Ovary (tissue), 10 donors: Measurements from ENCODE around the gene TMEM117. TPM values are rescaled to one million over a fixed set of nuclear protein-coding genes. Genes with fewer than 3 reads are reported as not detected.

Experiments
- DNase-seq, 5 donors: peaks; one replicate each; pipeline ENCODE4 v3.0.0-alpha.2; 2019 to 2020
- H3K27ac ChIP-seq, 2 donors: fragments of 200-600 bp; one replicate each; pipeline versions ENCODE4 v1.5.1 to v1.8.0; 2019 to 2022
- H3K27me3 ChIP-seq: fragments of 200-600 bp; one replicate; pipeline ENCODE4 v1.8.0; 2022
- H3K36me3 ChIP-seq: fragments of 200-600 bp; sonication (generic); one replicate; pipeline ENCODE4 v1.5.1; 2019
- H3K4me1 ChIP-seq: one replicate; pipeline ENCODE4 v1.8.1; 2013; ENCODE audit warnings: mild to moderate bottlenecking, moderate library complexity; ENCODE audit not compliant: insufficient read depth
- H3K4me3 ChIP-seq: fragments of 200-600 bp; sonication (generic); one replicate; pipeline ENCODE4 v1.5.1; 2017
- H3K9me3 ChIP-seq, 2 donors: fragments of 200-600 bp in 1 of 2; sonication (generic) in 1 of 2; one replicate each; pipeline versions ENCODE4 v1.5.1 to v1.8.1; 2013 to 2019; ENCODE audit warnings: mild to moderate bottlenecking in 1 of 2, moderate library complexity in 1 of 2
- EP300 ChIP-seq: sonication (generic); formaldehyde crosslinking; IDR thresholded peaks from one replicate; pipeline ENCODE4 v1.6.1; 2017; ENCODE audit warnings: antibody characterized with exemption
- POLR2A ChIP-seq: fragments of 450-650 bp; IDR thresholded peaks from one replicate; pipeline ENCODE4 v1.6.1; 2017; ENCODE audit warnings: antibody characterized with exemption, mild to moderate bottlenecking, moderate library complexity
- WGBS, 3 donors: extraction: QIAGEN DNeasy Blood & Tissue Kit in 1 of 3; methylation state at CpG; one replicate each; pipeline versions ENCODE4 v1.1.5 to v1.1.7; 2013 to 2017; 5-methylcytosine and 5-hydroxymethylcytosine counted together
- intact Hi-C, 4 donors: fragments of 100-400 bp; cut with DNase I; formaldehyde crosslinking; loops; one replicate each; pipeline versions ENCODE4 v1.11.0 to v1.15.1; 2022 to 2023
- long read RNA-seq, 3 donors: library from polyadenylated mRNA in 2 of 3; unstranded in 2 of 3; transcript quantifications; one replicate each; pipeline ENCODE4 v2.0.0 and lab custom pipeline, GENCODE V29; 2021 to 2026
- polyA plus RNA-seq, 2 donors: library from polyadenylated mRNA; stranded (reverse); fragments of 200-250 nt in 1 of 2; fragments of 350-450 nt in 1 of 2; fragmentation: Illumina TruSeq in 1 of 2; extraction: RNeasy Lipid Tissue Mini Kit (QIAGEN cat#74804) in 1 of 2; gene quantifications; one replicate each; pipeline ENCODE4 v1.2.3, GENCODE V29; 2013 to 2014
- total RNA-seq, 7 donors: library from RNA; depleted of rRNA in 2 of 7; stranded (reverse); fragments of >200 nt in 2 of 7; fragmentation: NEBNext Ultra II Directional in 3 of 7; extraction: Animal tissue kit (Norgen Biotek cat#: 25700) in 3 of 7; gene quantifications; one replicate each; pipeline versions ENCODE4 v1.1.0 to v1.2.4, GENCODE V29; 2016 to 2023
- TF ChIP-seq, protein P1 (sequence below), 3 donors: fragments of 450-650 bp in 2 of 3; fragments of 200-600 bp in 1 of 3; IDR thresholded peaks; one replicate each; pipeline versions ENCODE4 v1.5.1 to v1.8.0; 2016 to 2022; ENCODE audit warnings: antibody characterized with exemption in 3 of 3, mild to moderate bottlenecking in 1 of 3
- donor health status: DM: no; HTN: no; CAD: no; lungs with moderate emphysema.
- donor health status: DM: no; HTN: no; CAD: no.
- donor health status: Bipolar disorder and iron deficiency.
- donor health status: DM: yes; HTN: yes; CAD: no.
- donor health status: DM: no; HTN: no; CAD: no.
- donor health status: DM: yes; HTN: yes; CAD: no.

The TMEM117 gene
- total RNA-seq, result 10 to 100 TPM in 1 of 7 donors, 1 to 10 TPM in 6; 3.5 to 19.3 (median 6.3) TPM
- polyA plus RNA-seq, result 1 to 10 TPM; 4.6 to 6.9 TPM
- long read RNA-seq, donor 1, partial matches to known transcripts, result 1 of 6 reads
- long read RNA-seq, donor 1, other reads (novel, unspliced or antisense), result 2 of 6 reads
- long read RNA-seq, donor 2, partial matches to known transcripts, result 0 of 2 reads
- long read RNA-seq, donor 2, other reads (novel, unspliced or antisense), result 0 of 2 reads
- long read RNA-seq, donor 3, transcript TMEM117-201 (8 exons, 2,758 nt), result major isoform, 7 of 9 reads
- long read RNA-seq, donor 3, partial matches to known transcripts, result 1 of 9 reads
- long read RNA-seq, donor 3, other reads (novel, unspliced or antisense), result 1 of 9 reads

DNA sequence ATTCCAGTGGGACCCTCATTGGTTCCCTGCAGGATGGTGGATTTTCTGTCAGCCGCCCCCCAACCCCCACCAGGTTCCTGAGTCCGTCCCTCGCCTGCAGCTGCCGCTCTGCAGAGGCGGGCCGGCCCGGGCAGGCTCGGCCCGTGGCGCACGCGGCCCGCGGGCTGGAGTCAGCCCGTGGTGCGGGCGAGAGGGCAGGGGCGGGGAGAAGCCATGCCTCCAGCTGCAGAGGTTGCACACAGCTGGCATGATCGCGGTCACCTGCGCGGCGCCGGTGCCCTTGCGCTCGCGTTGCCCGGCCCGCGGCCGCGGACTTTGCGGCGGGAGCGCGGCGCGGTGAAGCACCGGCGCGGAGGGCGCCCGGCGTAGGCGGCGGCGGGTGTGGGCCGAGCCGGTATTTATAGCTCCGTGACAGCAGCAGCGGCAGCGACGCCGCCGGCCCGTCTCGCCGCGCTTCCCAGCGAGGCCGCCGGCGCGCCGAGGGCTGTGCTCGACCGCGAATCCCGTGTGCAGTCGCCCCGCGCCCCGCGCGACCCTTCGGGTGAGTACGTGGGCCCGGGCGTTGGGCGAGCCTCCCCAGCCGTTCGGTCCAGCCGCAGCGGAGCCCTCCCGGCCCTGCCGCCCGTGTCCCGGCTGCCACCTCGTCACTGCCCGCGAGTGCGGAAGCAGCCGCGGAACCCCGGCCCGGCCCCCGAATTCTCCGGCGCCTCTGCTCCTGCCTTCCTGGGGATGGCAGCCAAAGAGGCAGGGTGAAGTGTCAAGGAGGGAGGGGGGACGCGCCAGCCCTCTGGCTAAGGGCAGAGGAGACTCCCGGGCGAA, at the start of gene TMEM117:
TSS of gene TMEM117 (plus strand) at position 426 of the 819 bp plus-strand sequence.
- H3K27me3 ChIP-seq, result no peaks in the 10 kb centered on the region
- TF ChIP-seq, protein P1, sequence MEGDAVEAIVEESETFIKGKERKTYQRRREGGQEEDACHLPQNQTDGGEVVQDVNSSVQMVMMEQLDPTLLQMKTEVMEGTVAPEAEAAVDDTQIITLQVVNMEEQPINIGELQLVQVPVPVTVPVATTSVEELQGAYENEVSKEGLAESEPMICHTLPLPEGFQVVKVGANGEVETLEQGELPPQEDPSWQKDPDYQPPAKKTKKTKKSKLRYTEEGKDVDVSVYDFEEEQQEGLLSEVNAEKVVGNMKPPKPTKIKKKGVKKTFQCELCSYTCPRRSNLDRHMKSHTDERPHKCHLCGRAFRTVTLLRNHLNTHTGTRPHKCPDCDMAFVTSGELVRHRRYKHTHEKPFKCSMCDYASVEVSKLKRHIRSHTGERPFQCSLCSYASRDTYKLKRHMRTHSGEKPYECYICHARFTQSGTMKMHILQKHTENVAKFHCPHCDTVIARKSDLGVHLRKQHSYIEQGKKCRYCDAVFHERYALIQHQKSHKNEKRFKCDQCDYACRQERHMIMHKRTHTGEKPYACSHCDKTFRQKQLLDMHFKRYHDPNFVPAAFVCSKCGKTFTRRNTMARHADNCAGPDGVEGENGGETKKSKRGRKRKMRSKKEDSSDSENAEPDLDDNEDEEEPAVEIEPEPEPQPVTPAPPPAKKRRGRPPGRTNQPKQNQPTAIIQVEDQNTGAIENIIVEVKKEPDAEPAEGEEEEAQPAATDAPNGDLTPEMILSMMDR (IDR thresholded peaks at IDR 0.05), result no peak
- no peak for TF ChIP-seq EP300
- TF ChIP-seq POLR2A, result no peak
- no peaks in the 10 kb centered on the region for H3K36me3 ChIP-seq
- H3K9me3 ChIP-seq, result no peaks in the 10 kb centered on the region
- H3K27ac ChIP-seq, result peak within 1 kb of the TSS; percentile 95 to 97
- H3K4me3 ChIP-seq, result peak within 1 kb of the TSS; percentile 78
- no peaks in the 10 kb centered on the region for H3K4me1 ChIP-seq
- DNase-seq, result peak; percentile 60 to 83 (median 74)
- intact Hi-C loops, result no loop called here
- WGBS, 3 donors, result 0% methylated on average over 54 to 103 of the region's 103 CpGs

GRCh38 chr12:43786899-43787693, 48.8 kb upstream of the TMEM117 start:
- H3K36me3 ChIP-seq, result peaks cover 3% of the 10 kb centered on the region
- no peaks in the 10 kb centered on the region for H3K27me3 ChIP-seq
- H3K4me1 ChIP-seq, result no peaks in the 10 kb centered on the region
- H3K9me3 ChIP-seq, result no peaks in the 10 kb centered on the region
- no peak for DNase-seq
- intact Hi-C loops, result no loop called here
- TF ChIP-seq, protein P1 (IDR thresholded peaks at IDR 0.05), result no peak
- TF ChIP-seq POLR2A, result no peak
- TF ChIP-seq EP300, result no peak
- no peak overlapping the region for H3K4me3 ChIP-seq
- H3K27ac ChIP-seq, result no peak overlapping the region

- Histone ChIP-seq H3K4me3 (no peak overlapping the region), H3K27me3 (no peaks in the 10 kb centered on the region), H3K4me1 (no peaks in the 10 kb centered on the region), H3K9me3 (no peaks in the 10 kb centered on the region), H3K27ac (no peak overlapping the region), H3K36me3 (peaks cover 3% of the 10 kb centered on the region)
- DNase-seq, result no peak
- intact Hi-C loops, result no loop called here
- TF ChIP-seq, protein P1 (IDR thresholded peaks at IDR 0.05), result no peak
- TF ChIP-seq POLR2A, result no peak
Measured at GRCh38 chr12:43789941-43790340, 45.9 kb upstream of the TMEM117 start.

GRCh38 chr12:43795716-43796280, 40.1 kb upstream of the TMEM117 start:
- 81 to 88% (median 87%) methylated on average over 2 of the region's 2 CpGs for WGBS, 3 donors
- Histone ChIP-seq H3K4me3 (no peak overlapping the region), H3K9me3 (no peaks in the 10 kb centered on the region), H3K27ac (no peak overlapping the region), H3K36me3 (no peaks in the 10 kb centered on the region), H3K4me1 (no peaks in the 10 kb centered on the region), H3K27me3 (no peaks in the 10 kb centered on the region)
- no peak for DNase-seq
- intact Hi-C loops, result no loop called here
- no peak for TF ChIP-seq POLR2A
- TF ChIP-seq EP300, result no peak
- TF ChIP-seq, protein P1 (IDR thresholded peaks at IDR 0.05), result no peak
